ENCODE results near the gene SGTB.
"Not testable (repeated sequence)": the region's sequence is repeated elsewhere in the genome, so short reads cannot be mapped to it uniquely, and the experiment has no call there.

Gene SGTB

DNA sequence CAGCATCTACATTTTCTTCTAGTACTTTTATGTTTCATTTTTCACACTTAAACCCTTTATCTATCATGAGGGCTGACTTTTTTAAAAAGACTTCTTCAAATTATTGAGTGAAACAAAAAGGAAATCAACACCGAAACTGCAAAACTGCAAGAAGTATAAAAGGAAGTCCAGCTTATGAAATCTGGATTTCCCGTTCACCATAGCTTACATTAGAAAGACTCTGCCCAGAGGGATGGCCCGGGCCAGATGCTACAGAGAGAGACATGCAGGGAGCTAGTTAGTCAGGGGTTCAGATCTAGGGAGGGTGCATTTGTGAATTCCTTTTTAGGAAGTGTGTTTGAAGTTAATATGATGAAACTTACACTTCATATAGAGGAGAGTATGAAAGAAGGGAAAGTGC lies 10.1 kb upstream of the SGTB start:
- DNase-seq: not testable (repeated sequence)

GRCh38 chr5:65730910-65731309 lies 9.0 kb upstream of the SGTB start:
- no peak for DNase-seq

DNA sequence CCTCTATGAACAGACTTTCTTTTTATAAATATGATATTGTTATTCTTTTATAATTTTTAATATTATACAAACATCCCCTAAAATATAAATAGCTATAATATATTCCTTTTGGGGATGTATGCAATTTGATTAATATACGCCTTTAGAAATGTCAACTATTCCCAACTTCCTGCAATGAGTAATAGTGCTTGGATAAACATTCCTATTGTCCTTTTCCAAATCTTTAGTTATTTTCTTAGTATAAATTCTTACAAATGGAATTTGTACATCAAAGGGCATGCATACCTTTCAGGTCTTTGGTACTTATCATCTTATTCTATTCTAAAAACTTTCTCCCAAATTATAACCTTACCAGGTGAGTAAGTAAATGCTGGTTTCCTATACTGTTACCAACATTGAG lies 6.3 kb upstream of the SGTB start:
- DNase-seq: peak; percentile 10

DNA sequence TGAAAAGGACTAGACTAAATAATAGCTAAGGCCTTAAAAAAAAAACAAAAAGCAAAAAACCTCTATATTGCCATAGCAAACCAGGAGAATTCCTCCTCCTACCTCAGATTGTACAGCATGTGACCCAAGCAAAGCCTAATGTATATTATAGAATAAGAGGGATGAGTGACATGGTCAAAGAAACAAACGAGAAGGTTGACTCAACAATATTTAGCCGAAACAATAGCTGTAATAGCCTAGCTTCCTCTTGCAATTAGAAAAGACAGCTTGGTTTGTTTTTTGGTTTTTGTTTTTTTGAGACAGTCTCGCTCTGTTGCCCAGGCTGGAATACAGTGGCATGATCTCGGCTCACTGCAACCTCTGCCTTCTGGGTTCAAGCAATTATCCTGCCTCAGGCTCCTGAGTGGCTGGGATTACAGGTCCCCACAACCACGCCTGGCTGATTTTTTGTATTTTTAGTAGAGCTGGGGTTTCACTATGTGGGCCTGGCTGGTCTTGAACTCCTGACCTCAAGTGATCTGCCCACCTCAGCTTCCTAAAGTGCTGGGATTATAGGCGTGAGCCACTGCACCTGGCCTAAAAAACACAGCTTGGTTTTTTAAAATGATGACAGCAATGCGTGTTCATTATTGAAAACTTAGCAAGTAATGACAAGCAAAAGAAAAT lies 5.7 kb upstream of the SGTB start:
- DNase-seq: no peak

DNA sequence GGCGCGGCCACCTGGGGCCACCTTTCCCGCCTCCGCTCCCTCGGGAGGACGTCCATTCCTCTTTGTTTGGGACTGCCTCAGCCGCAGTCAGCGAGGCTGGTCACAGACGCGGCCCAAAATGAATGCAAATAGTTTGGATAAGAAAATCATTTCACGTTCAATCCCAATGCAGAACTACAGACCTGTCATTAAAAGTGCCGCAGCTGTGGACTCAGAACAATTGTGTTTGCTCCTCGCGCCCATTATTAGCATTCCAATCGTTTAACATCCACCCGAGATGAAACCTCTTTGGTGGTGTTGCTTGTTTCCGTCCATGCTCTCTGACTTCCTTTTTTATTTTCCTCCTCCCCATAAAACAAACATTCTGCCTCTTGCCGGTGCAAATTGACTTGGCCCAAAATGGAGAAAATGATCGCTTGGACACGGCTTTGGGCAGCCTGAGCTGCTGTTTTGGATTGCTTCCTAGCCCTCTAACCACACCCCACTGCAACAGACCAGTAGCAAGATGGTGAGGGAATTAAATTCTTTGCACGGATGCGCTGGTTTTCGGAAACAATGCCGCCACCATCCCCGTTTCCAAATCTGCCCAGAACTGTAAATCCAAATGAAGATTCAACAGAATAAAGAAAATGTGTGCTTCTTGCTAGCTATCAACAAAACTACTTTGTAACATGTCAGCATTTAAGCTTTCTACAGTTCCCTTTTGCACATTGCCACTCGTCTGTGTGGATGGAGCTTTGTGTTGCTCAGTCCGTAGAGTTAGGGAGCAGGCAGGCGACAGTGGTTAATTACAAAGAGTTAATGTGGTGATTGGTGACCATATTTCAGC lies 880 bp upstream of the SGTB start:
- peak; percentile 66 for DNase-seq

GRCh38 chr5:65721050-65721719 lies 724 bp downstream of the SGTB start:
- peak; percentile 77 for DNase-seq

- no peak for DNase-seq
Measured at GRCh38 chr5:65718576-65719310, 3.2 kb downstream of the SGTB start.

DNA sequence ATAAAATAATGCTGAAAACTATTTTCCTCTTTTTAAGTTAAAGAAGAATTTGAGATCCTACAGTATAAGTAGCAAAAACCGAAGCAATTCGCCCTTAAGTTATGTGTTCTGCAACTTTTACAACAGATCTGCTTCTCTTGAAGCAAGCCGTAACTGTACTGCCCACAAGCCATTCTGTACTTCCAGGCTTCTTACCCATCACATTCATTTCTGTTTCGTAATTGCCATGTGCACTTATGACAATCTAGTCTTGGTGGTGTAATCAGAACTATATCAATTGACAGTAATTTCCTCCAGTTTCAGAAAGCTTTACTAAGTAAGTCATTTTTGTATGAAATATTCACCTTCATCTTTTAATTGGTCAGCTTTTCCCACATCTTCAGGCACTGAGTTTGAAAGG lies 13.8 kb downstream of the SGTB start:
- no peak for DNase-seq

DNA sequence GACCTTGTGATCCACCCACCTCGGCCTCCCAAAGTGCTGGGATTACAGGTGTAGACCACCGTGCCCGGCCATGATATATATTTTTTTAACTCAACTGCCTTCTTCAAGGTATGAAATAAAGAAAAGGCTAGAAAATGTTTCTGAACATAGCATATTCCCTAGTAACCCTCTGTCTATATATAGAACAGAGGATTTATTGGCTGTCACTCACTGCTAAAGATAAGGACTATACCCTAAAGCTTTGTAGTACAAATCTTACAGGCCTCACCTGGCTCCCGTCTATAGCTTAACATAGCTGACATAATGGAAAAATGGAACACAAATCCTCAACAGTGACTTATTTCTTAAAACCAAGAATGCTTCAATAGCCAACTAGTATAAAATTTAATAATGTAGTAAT lies 14.2 kb downstream of the SGTB start:
- DNase-seq: no peak

GRCh38 chr5:65704621-65705239 lies 17.2 kb downstream of the SGTB start:
- DNase-seq: no peak

GRCh38 chr5:65702036-65702435 lies 19.9 kb downstream of the SGTB start:
- DNase-seq: no peak

DNA sequence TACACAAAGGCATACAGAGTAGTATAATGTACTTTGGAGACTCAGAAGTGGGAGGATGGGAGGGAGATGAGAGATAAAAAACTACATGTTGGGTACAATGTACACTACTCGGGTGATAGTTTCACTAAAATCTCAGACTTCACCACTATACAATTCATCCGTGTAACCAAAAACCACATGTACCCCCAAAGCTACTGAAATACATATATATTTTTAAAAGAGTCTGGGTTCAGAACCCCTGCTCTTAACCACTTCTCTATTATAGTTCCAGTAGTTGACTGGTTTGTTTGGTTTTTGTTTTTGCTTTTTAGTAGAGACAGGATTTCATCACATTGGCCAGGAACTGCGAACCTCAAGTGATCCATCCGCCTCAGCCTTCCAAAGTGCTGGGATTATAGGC lies 22.6 kb downstream of the SGTB start:
- no peak for DNase-seq

- DNase-seq: peak; percentile 10
Measured at GRCh38 chr5:65696892-65697291, 25.0 kb downstream of the SGTB start.

DNA sequence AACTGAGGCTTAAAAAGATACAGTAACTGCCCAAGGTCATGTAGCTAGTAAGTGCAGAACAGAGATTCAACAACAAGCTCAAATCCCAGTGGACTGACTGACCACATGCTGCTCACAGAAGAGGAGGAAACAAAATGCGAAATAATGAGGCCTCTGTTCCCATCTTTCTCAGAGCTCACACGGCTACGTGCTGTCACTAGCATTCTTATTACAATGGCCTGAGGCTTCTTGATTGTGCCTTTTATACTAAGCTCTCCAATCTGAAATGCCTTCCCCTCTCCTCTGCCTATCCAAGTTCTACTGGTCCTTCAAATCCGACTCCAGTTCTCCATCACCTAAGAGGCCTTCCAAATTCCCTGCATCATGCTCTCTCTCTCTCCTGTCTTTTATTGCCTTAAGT lies 26.0 kb downstream of the SGTB start:
- DNase-seq: no peak

- no peak for DNase-seq
Measured at GRCh38 chr5:65695162-65695755, 26.6 kb downstream of the SGTB start.

GRCh38 chr5:65693121-65693520 lies 28.8 kb downstream of the SGTB start:
- no peak for DNase-seq

- DNase-seq: no peak
Measured at GRCh38 chr5:65682148-65682547, 39.8 kb downstream of the SGTB start.

GRCh38 chr5:65676056-65676455 lies 45.9 kb downstream of the SGTB start:
- DNase-seq: not testable (repeated sequence)

DNA sequence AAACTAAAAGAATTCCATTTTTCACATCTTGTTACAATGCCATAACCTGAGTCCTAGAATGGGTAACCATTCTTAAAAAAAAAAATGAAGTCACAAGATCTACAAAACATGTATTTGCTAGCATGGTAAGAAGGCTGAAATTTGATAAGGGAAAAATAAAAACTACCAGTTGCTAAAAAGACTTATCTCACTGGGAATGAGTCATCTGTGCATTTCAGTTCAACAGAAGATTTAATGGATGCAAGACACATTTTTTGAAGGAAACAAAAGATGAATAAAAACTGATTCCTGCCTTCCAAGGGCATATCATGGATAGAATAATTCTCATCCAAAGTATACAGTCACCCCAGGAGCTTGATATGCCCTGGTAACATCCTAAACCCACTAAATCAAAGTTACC lies 47.2 kb downstream of the SGTB start:
- no peak for DNase-seq

- peak; percentile 48 for DNase-seq
Measured at GRCh38 chr5:65672796-65673195, 49.1 kb downstream of the SGTB start.

DNA sequence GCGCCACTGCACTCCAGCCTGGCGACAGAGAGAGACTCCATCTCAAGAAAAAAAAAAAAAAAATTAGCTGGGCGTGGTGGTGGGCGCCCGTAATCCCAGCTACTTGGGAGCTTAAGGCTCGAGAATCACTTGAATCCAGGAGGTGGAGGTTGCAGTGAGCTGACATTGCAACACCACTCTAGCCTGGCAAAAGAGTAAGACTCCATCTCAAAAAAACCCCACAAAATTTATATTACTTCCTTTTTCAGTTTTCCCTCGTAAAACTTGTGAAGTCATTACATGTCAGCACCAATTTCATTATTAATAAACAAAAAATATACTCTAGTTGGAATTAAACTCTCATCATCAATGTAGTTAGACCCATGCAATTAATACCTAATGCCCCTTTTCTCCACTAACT lies 53.2 kb downstream of the SGTB start:
- no peak for DNase-seq

- DNase-seq: peak; percentile 32
Measured at GRCh38 chr5:65663804-65664521, 57.9 kb downstream of the SGTB start.

All from fibroblast of upper back skin (primary cell).